Heart left ventricle (tissue), 16 donors: Measurements from ENCODE around the gene NR0B2. TPM values are rescaled to one million over a fixed set of nuclear protein-coding genes. Genes with fewer than 3 reads are reported as not detected.
"Not testable (repeated sequence)": the region's sequence is repeated elsewhere in the genome, so short reads cannot be mapped to it uniquely, and the experiment has no call there.

Source experiments
- ATAC-seq, 4 donors: fragments of 200-7000 bp; cut with Tn5 transposase; one replicate each; pipeline ENCODE4 v1.9.1; 2020 to 2022; ENCODE audit warnings: moderate library complexity in 4 of 4, mild to moderate bottlenecking in 3 of 4, moderate number of reproducible peaks in 1 of 4
- DNase-seq, 5 donors: peaks; one replicate each; pipeline ENCODE4 v3.0.0-alpha.2; 2020
- H3K27ac ChIP-seq, 12 donors: fragments of 200-600 bp; sonication (generic) in 4 of 12; one replicate each; pipeline versions ENCODE4 v1.5.0 to v1.8.0; 2016 to 2022; ENCODE audit warnings: mild to moderate bottlenecking in 2 of 12
- H3K27me3 ChIP-seq, 9 donors: fragments of 200-600 bp; sonication (generic) in 2 of 9; one replicate each; pipeline versions ENCODE4 v1.5.1 to v1.8.0; 2016 to 2022; ENCODE audit warnings: mild to moderate bottlenecking in 3 of 9
- H3K36me3 ChIP-seq, 9 donors: fragments of 200-600 bp; sonication (generic) in 2 of 9; one replicate each; pipeline versions ENCODE4 v1.5.0 to v1.8.0; 2018 to 2022; ENCODE audit warnings: mild to moderate bottlenecking in 2 of 9
- H3K4me1 ChIP-seq, 12 donors: fragments of 200-600 bp; sonication (generic) in 4 of 12; one replicate each; pipeline versions ENCODE4 v1.5.0 to v1.8.0; 2016 to 2022; ENCODE audit warnings: mild to moderate bottlenecking in 3 of 12
- H3K4me3 ChIP-seq, 12 donors: fragments of 200-600 bp; sonication (generic) in 4 of 12; one replicate each; pipeline versions ENCODE4 v1.5.0 to v1.8.0; 2017 to 2022; ENCODE audit warnings: mild to moderate bottlenecking in 9 of 12, moderate library complexity in 4 of 12
- H3K9me3 ChIP-seq, 12 donors: fragments of 200-600 bp; sonication (generic) in 4 of 12; one replicate each; pipeline versions ENCODE4 v1.5.0 to v1.8.0; 2016 to 2022; ENCODE audit warnings: mild to moderate bottlenecking in 1 of 12
- POLR2A ChIP-seq, 2 donors: fragments of 450-650 bp; IDR thresholded peaks; one replicate each; pipeline ENCODE4 v1.6.1; 2017; ENCODE audit warnings: antibody characterized with exemption in 2 of 2, mild to moderate bottlenecking in 2 of 2, moderate library complexity in 2 of 2
- WGBS, 4 donors: extraction: QIAGEN DNeasy Blood & Tissue Kit in 2 of 4; methylation state at CpG; one replicate each; pipeline versions ENCODE4 v1.1.5 to v1.1.7; 2013 to 2018; 5-methylcytosine and 5-hydroxymethylcytosine counted together
- intact Hi-C, 10 donors: fragments of 100-400 bp; cut with DNase I; formaldehyde crosslinking; loops; one replicate each; pipeline versions ENCODE4 v1.11.1 to v1.14.2; 2022
- polyA plus RNA-seq, 2 donors: library from polyadenylated mRNA; stranded (reverse); fragments of 200-250 nt; gene quantifications; one replicate each; pipeline ENCODE4 v1.2.3, GENCODE V29; 2013
- total RNA-seq, 9 donors: library from RNA; depleted of rRNA in 2 of 9; stranded (reverse); fragments of >200 nt in 2 of 9; fragmentation: NEBNext Ultra II Directional in 3 of 9; extraction: Animal tissue kit (Norgen Biotek cat#: 25700) in 3 of 9; gene quantifications; one replicate each; pipeline versions ENCODE4 v1.1.0 to v1.2.4, GENCODE V29; 2016 to 2023
- TF ChIP-seq, protein P1 (sequence below), 12 donors: fragments of 200-600 bp; sonication (generic) in 4 of 12; IDR thresholded peaks; one replicate each; pipeline versions ENCODE4 v1.5.0 to v1.8.0; 2018 to 2022; ENCODE audit warnings: antibody characterized with exemption in 12 of 12, mild to moderate bottlenecking in 5 of 12
- donor health status: ischemic (EF 13 %, LVEDD 7.1; RV severe dilation, severe dysfunction).
- donor health status: healthy with polysubstance abuse.
- donor health status: DM: no; HTN: yes; CAD: no.
- donor health status: DM: no; HTN: no; CAD: no.
- donor health status: ischemic (EF 25% LVEDD 6.9; RV normal size, moderate dysfunction).
- donor health status: ischemic (EF 25% LVEDD 5.7; RV mildly dilated, moderate dysfunction).
- donor health status: healthy.
- donor health status: DM: yes; HTN: yes; CAD: no.
- donor health status: ischemic (EF 35%, LVEDD 5.7; RV mildly dilated, moderate dysfunction).
- donor health status: nonischemic (EF 11% LVEDD 7.7; RV severe dilation, severe dysfunction).
- donor health status: DM: yes; HTN: yes; CAD: no.
- donor health status: PGD.
- donor health status: ischemic (EF 29% LVEDD 5.4; RV normal size, mild dysfunction).
- donor health status: nonischemic (EF 23%, LVEDD 6.1; RV moderate dilation, normal function).

NR0B2 gene
- total and polyA plus RNA-seq, 11 donors: 2.0 to 19.2 (median 6.6) TPM

DNA sequence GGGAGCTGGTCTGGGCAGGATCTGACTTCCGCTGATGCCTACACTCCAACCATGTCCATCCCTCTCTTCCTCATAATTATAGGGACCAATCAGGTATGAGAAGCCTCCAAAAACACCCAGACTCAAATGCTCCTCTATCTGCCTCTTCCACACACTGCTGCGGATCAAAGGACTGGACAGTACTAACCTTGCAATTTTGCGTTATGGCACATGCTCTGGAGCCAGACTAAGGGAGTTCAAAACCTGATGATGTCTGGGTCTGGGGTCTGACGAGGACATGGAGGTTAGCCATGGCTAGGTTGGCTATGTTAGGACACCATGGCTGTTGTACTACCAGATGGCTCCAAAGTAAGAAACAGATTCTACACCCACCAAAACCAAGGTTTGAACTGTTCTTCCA lies 34.0 kb downstream of the NR0B2 start:
- ATAC-seq (no peak), DNase-seq (no peak)
- Histone ChIP-seq H3K4me3 (no peak overlapping the region), H3K36me3 (peaks cover 0 to 96% (median 84%) of the 10 kb centered on the region in 9 donors), H3K27ac (no peak overlapping the region), H3K4me1 (peaks cover 0 to 7% (median 0%) of the 10 kb centered on the region in 12 donors), H3K9me3 (no peaks in the 10 kb centered on the region), H3K27me3 (no peaks in the 10 kb centered on the region)
- intact Hi-C loops: loop anchor here (2.0 to 10.0 kb wide), 9 partner anchors 27 to 385 kb away; no protein-coding TSS in a partner anchor
- 93 to 97% (median 95%) methylated on average over 4 of the region's 4 CpGs for WGBS, 4 donors
- TF ChIP-seq, protein P1, sequence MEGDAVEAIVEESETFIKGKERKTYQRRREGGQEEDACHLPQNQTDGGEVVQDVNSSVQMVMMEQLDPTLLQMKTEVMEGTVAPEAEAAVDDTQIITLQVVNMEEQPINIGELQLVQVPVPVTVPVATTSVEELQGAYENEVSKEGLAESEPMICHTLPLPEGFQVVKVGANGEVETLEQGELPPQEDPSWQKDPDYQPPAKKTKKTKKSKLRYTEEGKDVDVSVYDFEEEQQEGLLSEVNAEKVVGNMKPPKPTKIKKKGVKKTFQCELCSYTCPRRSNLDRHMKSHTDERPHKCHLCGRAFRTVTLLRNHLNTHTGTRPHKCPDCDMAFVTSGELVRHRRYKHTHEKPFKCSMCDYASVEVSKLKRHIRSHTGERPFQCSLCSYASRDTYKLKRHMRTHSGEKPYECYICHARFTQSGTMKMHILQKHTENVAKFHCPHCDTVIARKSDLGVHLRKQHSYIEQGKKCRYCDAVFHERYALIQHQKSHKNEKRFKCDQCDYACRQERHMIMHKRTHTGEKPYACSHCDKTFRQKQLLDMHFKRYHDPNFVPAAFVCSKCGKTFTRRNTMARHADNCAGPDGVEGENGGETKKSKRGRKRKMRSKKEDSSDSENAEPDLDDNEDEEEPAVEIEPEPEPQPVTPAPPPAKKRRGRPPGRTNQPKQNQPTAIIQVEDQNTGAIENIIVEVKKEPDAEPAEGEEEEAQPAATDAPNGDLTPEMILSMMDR (IDR thresholded peaks at IDR 0.05): no peak
- no peak for TF ChIP-seq POLR2A (IDR thresholded peaks at IDR 0.05)

- H3K27me3 ChIP-seq: no peaks in the 10 kb centered on the region
- no peak overlapping the region for H3K27ac ChIP-seq
- TF ChIP-seq, protein P1 (IDR thresholded peaks at IDR 0.05): no peak
- no peak for TF ChIP-seq POLR2A (IDR thresholded peaks at IDR 0.05)
- H3K36me3 ChIP-seq: peaks cover 0 to 77% (median 60%) of the 10 kb centered on the region in 9 donors
- DNase-seq (no peak), ATAC-seq (no peak)
- H3K9me3 ChIP-seq: no peaks in the 10 kb centered on the region
- no peak overlapping the region for H3K4me3 ChIP-seq
- 68 to 83% (median 79%) methylated on average over 2 of the region's 2 CpGs for WGBS, 4 donors
- intact Hi-C loops: loop anchor here (2.0 to 10.0 kb wide), 8 partner anchors 25 to 383 kb away; no protein-coding TSS in a partner anchor
- peaks cover 0 to 7% (median 0%) of the 10 kb centered on the region in 12 donors for H3K4me1 ChIP-seq
Measured at GRCh38 chr1:26877326-26877725, 36.4 kb downstream of the NR0B2 start.

- Histone ChIP-seq H3K4me3 (no peak overlapping the region), H3K36me3 (peaks cover 0 to 53% (median 35%) of the 10 kb centered on the region in 9 donors), H3K27ac (no peak overlapping the region), H3K27me3 (no peaks in the 10 kb centered on the region), H3K4me1 (peaks cover 0 to 7% (median 0%) of the 10 kb centered on the region in 12 donors), H3K9me3 (no peaks in the 10 kb centered on the region)
- ATAC-seq: no peak
- intact Hi-C loops: loop anchor here (5.0 to 10.0 kb wide), 7 partner anchors 63 to 380 kb away; no protein-coding TSS in a partner anchor
- no peak for DNase-seq
- TF ChIP-seq POLR2A (IDR thresholded peaks at IDR 0.05): no peak
- WGBS, 4 donors: 71 to 84% (median 81%) methylated on average over 4 of the region's 4 CpGs
Measured at GRCh38 chr1:26874896-26875295, 38.9 kb downstream of the NR0B2 start.

GRCh38 chr1:26873097-26873496 lies 40.7 kb downstream of the NR0B2 start:
- not testable (repeated sequence) for H3K4me1 ChIP-seq, H3K27me3 ChIP-seq, DNase-seq, H3K4me3 ChIP-seq, ATAC-seq, H3K9me3 ChIP-seq, H3K27ac ChIP-seq
- peaks cover 0 to 35% (median 17%) of the 10 kb centered on the region in 9 donors for H3K36me3 ChIP-seq
- intact Hi-C loops: loop anchor here in 2 of 10 donors (10.0 kb wide), 2 partner anchors 268 to 378 kb away; no protein-coding TSS in a partner anchor
- 70 to 82% (median 79%) methylated on average over 2 of the region's 2 CpGs for WGBS, 4 donors

DNA sequence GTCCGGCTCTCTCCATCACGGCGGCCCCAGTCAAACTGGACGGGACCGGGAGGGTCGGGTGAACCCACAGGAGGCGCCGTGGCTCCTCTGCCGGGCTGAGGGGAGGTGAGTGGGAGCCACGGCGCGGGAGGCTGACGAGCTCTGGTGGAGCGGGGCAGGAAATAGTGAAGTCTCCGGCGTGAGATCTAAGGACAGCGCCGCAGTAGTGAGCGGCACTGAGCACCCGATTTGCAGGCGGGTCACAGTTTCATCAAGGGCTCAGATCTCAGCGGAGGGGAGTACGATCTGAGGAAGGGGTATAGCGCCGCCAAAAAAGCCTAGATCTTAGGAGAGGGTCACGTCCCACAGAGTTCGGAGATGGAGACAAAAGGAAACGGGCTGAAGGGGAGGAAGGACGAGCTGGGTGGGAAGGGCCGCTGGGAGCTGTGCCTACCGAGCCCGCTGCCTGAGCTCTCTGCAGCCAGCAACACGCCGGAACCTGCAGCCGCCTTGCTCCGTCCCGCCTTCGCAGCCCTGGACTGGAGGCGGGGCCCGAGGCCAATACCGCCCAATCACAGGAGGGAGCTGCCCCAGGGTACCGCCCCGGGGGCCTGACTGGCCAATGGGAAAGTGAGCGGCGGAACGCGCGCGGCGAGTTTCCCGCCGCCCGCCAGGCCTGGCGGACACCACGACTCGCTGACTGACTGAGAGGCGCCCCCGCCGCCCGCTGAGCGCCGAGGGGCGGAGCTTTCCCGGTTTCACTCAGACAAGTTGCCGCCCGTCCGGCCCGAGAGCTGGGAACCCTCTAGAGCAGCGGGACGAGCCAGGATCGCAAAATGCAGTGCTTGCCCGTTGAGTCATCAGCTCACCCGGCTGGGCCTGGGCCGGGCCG lies 48.9 kb downstream of the NR0B2 start:
- DNase-seq: peak; percentile 96 to 99 (median 98)
- intact Hi-C loops: loop anchor here in 1 of 10 donors (5.0 kb wide), 1 partner anchor 53 kb away; no protein-coding TSS in a partner anchor
- H3K9me3 ChIP-seq: no peaks in the 10 kb centered on the region
- H3K4me1 ChIP-seq: peaks cover 0 to 19% (median 9%) of the 10 kb centered on the region in 12 donors
- no peaks in the 10 kb centered on the region for H3K27me3 ChIP-seq
- TF ChIP-seq, protein P1 (IDR thresholded peaks at IDR 0.05): peak in 2 of 12 donors; percentile 4 to 8
- peak in 1 of 2 donors; percentile 74 for TF ChIP-seq POLR2A (IDR thresholded peaks at IDR 0.05)
- peak; percentile 98 to 99 (median 98) for ATAC-seq
- WGBS, 4 donors: 0% methylated on average over 35 to 75 of the region's 75 CpGs
- H3K4me3 ChIP-seq: peak overlapping the region; percentile 22 to 78 (median 66)
- H3K27ac ChIP-seq: peak overlapping the region; percentile 86 to 99 (median 95)
- H3K36me3 ChIP-seq: no peaks in the 10 kb centered on the region
